Measurements from ENCODE around the gene BARX1.
"Not testable (repeated sequence)": the region's sequence is repeated elsewhere in the genome, so short reads cannot be mapped to it uniquely, and the experiment has no call there.

The BARX1 gene

GRCh38 chr9:93955111-93955980, at the start of gene BARX1:
BARX1 (minus strand) TSS chr9:93955355; CDS start chr9:93955146, 209 bp downstream.
- no peak for DNase-seq (ENCODE audit: low read depth in 1 of 2, low spot score in 1 of 2)

GRCh38 chr9:94002316-94003140, 47.4 kb upstream of the BARX1 start:
- DNase-seq (ENCODE audit: low read depth in 1 of 2, low spot score in 1 of 2) = no peak

- no peak for DNase-seq (ENCODE audit: low read depth in 1 of 2, low spot score in 1 of 2)
These were observed 41.7 kb upstream of the BARX1 start for GRCh38 chr9:93996863-93997262.

- no peak for DNase-seq (ENCODE audit: low read depth in 1 of 2, low spot score in 1 of 2)
These were observed 41.2 kb upstream of the BARX1 start for GRCh38 chr9:93996367-93996766.

- no peak for DNase-seq (ENCODE audit: low read depth in 1 of 2, low spot score in 1 of 2)
These were observed 39.4 kb upstream of the BARX1 start for GRCh38 chr9:93994545-93994944.

GRCh38 chr9:93994132-93994531, 39.0 kb upstream of the BARX1 start:
- no peak for DNase-seq (ENCODE audit: low read depth in 1 of 2, low spot score in 1 of 2)

- no peak for DNase-seq (ENCODE audit: low read depth in 1 of 2, low spot score in 1 of 2)
These were observed 37.7 kb upstream of the BARX1 start for GRCh38 chr9:93992830-93993229.

GRCh38 chr9:93990448-93990847, 35.3 kb upstream of the BARX1 start:
- DNase-seq (ENCODE audit: low read depth in 1 of 2, low spot score in 1 of 2) = no peak

GRCh38 chr9:93988056-93988455, 32.9 kb upstream of the BARX1 start:
- no peak for DNase-seq (ENCODE audit: low read depth in 1 of 2, low spot score in 1 of 2)

GRCh38 chr9:93984860-93985259, 29.7 kb upstream of the BARX1 start:
- no peak for DNase-seq (ENCODE audit: low read depth in 1 of 2, low spot score in 1 of 2)

GRCh38 chr9:93983875-93984274, 28.7 kb upstream of the BARX1 start:
- DNase-seq (ENCODE audit: low read depth in 1 of 2, low spot score in 1 of 2) = no peak

GRCh38 chr9:93979721-93980120, 24.6 kb upstream of the BARX1 start:
- no peak for DNase-seq (ENCODE audit: low read depth in 1 of 2, low spot score in 1 of 2)

- no peak for DNase-seq (ENCODE audit: low read depth in 1 of 2, low spot score in 1 of 2)
These were observed 23.4 kb upstream of the BARX1 start for GRCh38 chr9:93978551-93978950.

GRCh38 chr9:93976973-93977372, 21.8 kb upstream of the BARX1 start:
- no peak for DNase-seq (ENCODE audit: low read depth in 1 of 2, low spot score in 1 of 2)

GRCh38 chr9:93976081-93976480, 20.9 kb upstream of the BARX1 start:
- DNase-seq (ENCODE audit: low read depth in 1 of 2, low spot score in 1 of 2) = no peak

- DNase-seq (ENCODE audit: low read depth in 1 of 2, low spot score in 1 of 2) = no peak
These were observed 20.1 kb upstream of the BARX1 start for GRCh38 chr9:93975262-93975661.

- DNase-seq (ENCODE audit: low read depth in 1 of 2, low spot score in 1 of 2) = no peak
These were observed 19.0 kb upstream of the BARX1 start for GRCh38 chr9:93974151-93974550.

- DNase-seq (ENCODE audit: low read depth in 1 of 2, low spot score in 1 of 2) = not testable (repeated sequence)
These were observed 17.5 kb upstream of the BARX1 start for GRCh38 chr9:93972655-93973054.

GRCh38 chr9:93969328-93969661, 14.1 kb upstream of the BARX1 start:
- no peak for DNase-seq (ENCODE audit: low read depth in 1 of 2, low spot score in 1 of 2)

- no peak for DNase-seq (ENCODE audit: low read depth in 1 of 2, low spot score in 1 of 2)
These were observed 13.5 kb upstream of the BARX1 start for GRCh38 chr9:93968451-93969327.

All from activated CD4-positive, alpha-beta T cell treated with anti-CD3 and anti-CD28 coated beads, Interleukin-2, amount 50 U/mL, for 24 hours (primary cell).